G401 (cell line): ENCODE results near the gene GFRA1. TPM values are rescaled to one million over a fixed set of nuclear protein-coding genes. Genes with fewer than 3 reads are reported as not detected.

Experiments
- DNase-seq: peaks from one replicate; pipeline ENCODE4 v3.0.0-alpha.2; 2015; ENCODE audit warnings: low spot score
- in situ Hi-C: cut with HindIII; loops from 2 replicates; pipeline ENCODE4 v1.10.0; 2016; ENCODE audit warnings: low sequenced_read_pairs, mixed read lengths
- total RNA-seq: library from RNA; depleted of rRNA; stranded (reverse); fragments of >200 nt; shearing (Covaris generic); gene quantifications from 2 replicates; pipeline ENCODE4 v1.2.3, GENCODE V29; 2014

GFRA1 gene
- total RNA-seq, 1 experiment from 2014 or later, result 0.37 TPM

DNA sequence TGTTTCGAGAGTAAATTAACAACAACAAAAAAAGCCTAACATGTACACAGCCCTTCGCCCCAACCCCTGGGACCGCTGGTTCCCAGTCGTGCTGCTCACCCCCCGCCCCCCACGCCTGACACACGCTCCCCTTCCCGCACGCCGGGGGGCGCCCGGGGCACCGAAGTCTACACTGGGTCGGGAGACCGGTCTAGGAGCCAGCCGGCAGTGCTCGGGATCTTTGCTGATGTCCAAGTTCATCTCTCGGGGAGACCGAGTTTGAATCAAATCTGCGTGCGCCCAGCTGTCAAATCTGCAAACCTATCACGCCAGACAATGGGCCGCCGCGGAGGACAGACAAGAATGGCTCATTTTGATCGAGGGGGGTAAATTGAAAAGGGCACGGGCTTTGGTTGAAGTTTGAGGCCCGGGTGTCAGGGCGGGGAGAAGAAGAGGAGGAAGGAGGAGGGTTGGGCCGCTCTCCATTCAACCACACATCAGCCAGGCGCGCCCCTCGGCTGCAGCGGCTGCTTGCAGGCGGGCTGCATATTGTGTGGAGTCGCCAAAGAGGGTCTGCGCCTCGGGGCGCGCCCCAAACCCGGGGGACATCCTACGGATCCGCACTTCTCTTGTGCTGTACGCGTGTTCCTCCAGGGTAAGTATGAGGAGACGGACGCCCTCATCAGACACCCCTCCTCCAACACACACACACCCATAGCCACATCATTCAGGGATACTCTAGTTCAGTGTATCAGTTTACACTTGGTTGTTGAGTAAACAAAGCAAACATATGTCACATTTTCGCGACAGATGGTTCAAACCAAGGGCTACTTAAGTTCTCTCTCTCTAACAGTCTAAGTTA is 1.3 kb upstream of the GFRA1 start:
- in situ Hi-C loops, result no loop called here
- no peak for DNase-seq

DNA sequence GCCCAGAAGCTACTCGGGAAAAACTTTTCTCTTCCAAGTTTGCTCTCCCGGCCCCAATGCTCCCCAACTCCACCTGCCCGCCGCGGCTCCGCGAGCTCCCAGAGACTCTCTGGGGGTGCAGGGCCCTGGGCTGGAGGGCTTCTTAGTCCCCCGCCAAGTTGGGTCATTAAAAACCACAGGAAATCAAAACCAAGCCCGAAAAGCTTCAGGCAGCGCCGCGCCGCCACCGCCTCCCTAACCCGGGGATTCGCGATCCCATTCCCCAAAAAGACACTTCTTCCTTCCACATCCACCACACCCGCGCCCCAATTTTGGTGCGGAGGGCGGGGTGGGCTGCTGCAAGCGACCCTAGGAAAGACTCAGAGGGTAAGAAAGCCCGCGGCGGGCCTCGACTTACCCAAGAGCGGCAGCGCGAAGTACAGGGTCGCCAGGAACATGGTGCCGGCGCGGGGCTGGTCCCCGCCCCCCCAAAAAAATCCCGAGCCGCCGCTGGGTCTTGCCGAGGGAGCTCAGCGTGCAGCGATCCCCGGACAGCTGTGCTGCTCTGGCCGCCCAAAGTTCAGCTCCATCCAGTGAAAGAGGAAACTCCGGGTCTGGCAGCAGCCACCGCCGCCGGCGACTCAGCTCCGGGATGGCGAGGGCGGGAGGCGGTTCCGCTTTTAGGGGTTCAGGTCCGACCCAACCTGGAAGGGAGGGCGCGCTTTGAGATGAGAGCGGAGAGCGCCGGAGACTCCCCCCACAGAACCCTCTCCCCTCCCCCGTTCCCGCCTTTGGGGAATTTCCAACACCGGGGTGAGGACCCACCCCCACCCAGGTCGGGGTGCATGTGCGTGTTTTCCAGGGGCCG is 1.2 kb downstream of the GFRA1 start:
- in situ Hi-C loops, result no loop called here
- DNase-seq, result no peak

DNA sequence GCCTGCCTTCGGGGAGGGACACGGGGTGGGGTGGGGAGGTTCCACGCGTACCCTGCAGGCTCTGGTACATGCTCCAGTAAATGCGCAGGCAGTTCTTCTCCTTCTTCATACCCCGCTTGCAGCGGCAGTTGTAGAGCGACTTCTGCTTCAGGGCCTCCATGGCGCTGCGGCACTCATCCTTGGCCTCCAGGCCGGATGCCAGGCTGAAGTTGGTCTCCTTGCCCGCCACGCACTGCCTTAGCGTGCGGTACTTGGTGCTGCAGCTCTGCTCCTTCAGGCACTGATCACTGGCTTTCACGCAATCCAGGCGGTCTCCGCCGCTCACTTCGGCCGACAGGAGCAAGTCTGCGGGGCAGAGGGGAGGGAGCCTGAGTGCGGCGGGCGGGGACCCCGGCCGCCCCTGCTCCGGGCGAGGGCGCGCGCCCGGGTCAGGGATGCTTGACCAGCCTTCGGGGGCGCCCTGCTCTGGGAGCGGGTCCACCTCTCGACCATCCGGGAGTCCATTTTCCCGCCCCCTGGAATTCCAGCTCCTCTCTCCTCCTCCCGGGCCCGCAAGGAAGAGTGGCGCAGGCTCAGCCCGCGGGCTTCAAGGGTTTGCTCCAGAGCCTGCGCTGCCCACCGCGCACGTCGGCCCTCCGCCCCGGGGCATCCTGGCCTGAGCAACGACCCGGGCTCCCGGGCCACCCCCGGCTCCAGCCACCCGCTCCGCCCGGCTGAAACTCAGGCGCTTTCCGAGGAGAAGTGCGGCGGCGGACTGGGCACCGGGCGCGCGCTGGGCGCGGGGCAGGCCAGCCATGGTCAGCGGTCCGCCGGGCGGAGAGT is 2.0 kb downstream of the GFRA1 start:
- no peak for DNase-seq
- in situ Hi-C loops, result no loop called here

DNA sequence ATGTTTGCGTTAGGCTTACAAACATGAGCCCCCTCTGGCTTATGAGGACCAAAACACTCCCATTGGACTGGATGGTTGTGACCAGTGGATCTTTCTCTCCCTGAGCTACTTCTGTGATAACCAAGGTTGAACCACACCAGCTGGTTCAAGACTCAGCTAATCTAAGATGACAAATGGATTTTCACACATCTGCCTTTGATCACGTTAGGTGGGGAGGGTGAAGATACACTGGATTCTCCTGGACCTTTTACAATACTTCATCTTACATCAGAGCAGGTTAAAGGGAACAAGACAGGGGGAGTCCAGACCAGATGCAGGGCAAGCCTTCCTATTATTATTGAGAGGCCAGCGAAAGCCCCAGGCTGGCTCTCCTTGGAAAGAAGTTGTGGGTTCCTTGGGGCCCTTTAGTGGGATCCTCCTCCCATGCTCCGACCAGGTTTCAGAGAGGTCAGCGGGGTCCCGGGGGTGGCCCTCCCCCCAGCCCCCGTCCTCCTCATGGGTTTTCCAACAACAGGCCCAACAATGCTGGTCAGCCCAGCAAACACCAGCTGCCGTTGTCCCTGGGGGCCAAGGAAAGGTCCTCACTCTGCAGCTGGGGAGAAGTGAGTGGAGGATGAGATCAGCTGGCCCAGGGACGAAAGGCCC is 2.8 kb downstream of the GFRA1 start:
- in situ Hi-C loops, result no loop called here
- DNase-seq, result no peak

DNA sequence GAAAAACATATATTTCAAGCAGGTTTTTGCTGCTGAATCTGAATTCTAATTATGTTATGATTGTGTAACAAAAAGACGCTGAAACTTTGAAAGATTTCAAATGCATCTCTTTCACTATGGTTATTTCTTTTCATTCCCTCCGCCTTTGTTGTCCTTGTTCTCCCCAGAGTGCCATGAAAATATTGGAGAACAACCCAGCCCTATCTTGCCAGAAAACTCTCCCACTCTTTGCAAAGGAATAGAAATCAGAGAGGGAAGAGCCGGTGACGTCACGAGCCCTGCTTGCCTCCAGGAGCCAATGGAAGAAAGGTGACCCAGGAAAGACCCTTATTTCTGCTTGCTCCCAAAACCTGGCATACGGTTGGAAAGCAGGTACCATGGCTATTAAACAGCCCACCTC is 3.4 kb downstream of the GFRA1 start:
- in situ Hi-C loops, result no loop called here
- no peak for DNase-seq

DNA sequence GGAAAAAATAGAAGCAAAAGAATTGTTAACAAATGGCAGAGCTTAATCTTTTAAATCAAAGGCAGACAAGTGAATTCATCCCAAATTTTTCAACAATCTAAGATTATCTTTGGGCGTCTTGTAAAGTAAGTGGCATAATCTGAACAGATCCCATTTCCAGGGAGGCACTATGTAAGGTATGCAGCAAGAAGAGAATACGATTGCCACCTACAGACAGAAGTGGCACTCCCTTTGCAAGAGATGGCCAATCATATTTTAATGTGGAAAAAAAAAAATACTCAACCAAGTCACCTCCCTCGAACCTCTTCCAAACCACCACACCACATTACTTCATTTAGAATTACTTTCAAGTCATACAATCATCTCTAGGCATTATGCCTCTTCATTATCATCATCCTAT is 4.0 kb downstream of the GFRA1 start:
- no peak for DNase-seq
- in situ Hi-C loops, result no loop called here

DNA sequence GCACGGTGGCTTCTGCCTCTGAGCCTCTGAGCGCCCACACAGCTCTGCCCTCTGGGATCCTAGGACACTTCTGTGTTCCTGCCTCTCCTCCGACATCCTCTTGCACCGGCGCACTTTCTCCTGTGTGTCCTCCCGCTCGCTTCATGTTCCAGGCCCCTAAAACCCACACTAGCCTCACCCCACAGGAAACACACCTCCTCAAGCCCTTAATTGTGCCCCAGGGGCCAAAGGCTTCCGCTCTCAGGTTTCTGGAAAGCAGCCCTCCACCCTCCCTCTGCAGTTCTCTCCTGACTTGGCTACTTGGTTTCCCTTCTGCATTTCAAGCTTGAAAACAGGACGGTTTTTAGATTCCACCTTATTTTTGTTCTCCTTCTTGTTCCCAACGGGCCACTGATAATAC is 7.3 kb downstream of the GFRA1 start:
- DNase-seq, result no peak
- in situ Hi-C loops, result no loop called here

DNA sequence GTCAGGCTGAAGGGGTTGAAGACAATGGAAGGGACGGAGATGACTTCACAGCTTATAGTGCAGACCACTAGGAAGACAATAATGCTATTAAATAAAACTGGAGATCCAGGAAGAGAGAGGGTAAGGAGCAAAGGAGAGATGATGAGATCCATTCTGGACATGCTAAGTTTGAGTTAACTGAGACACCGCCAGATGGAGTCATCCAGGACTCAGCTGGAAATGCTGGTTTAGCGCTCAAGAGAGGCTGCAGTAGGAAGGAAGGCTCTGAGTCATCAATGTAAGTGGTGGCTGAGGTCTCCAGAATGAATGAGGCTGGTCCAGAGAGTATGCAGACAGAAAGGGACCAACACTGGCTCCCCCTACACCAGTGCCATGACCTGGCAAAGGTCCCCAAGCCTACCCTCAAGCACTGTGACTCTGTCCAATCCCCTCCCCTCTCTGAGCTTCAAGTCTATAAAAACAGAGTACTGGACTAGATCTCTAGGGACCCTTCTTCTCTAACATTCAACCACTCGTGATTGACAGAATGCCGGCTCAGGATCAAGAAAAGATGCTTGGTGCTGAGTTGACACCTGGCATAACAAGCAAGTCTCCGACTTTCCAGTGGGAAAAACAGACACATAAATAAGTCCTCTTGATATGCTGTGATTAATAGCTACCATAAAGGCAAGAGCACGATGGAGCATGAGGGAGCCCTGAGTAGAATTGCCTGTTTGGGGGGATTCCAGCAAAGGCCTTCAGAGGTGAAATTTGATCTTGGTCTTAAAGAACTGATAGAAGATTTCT is 8.9 kb downstream of the GFRA1 start:
- DNase-seq, result no peak
- in situ Hi-C loops, result no loop called here

DNA sequence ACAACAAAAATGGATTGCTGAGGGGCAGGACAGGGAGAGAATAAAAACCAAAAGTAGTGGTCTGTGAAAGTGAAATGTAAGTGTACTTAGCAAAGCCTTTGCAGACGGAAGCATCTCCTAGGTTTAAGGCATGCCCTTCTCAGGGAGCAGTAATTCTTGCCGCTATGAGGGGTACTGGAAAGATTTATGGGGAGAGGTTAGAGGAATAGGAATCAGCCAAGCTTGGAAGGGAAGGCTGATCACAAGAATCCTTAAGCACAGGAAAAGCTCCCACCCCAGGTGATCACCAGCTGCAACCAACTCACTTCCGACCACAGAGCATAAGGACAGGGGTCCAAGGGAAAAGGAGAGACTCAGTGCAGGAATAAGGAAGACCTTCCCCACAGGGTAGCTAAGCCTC is 10.3 kb downstream of the GFRA1 start:
- DNase-seq, result no peak
- in situ Hi-C loops, result no loop called here

DNA sequence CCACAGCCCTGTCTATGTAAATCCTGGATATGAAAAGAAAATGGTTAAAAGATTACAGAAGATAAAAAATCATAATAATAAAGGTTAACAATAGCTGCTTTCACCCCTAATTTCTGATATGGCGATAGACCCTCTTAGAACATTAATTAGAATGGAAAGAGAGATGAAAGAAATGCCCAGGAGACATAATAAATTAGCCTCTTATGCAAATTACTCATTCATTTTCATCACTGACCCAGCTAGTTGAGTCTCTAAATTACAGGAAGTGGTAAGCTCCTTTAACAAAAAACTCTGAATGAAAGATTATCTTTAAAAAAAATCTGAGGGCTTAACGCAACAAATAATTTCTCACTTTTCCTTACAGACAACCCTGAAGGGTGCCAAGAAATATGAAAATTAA is 12.4 kb downstream of the GFRA1 start:
- in situ Hi-C loops, result no loop called here
- no peak for DNase-seq

DNA sequence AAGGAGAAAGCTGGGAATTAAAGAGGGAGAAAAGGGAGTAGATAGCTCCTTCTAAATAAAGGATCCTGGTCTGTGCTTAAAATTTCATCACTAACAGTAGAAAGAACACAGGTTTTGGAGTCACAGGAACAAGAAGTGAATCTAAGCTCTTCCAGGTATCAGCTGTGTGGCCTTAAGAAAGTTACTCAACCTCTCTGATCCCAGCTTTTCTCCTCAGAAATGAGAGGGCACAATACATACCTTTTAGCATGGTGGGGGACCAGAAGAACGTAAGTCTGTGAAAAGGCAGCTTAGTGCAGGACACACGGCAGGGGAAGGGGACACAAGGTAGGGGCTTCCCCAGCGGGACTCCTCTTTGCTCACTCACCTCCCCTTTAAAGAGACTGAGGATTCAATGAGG is 13.4 kb downstream of the GFRA1 start:
- DNase-seq, result no peak

DNA sequence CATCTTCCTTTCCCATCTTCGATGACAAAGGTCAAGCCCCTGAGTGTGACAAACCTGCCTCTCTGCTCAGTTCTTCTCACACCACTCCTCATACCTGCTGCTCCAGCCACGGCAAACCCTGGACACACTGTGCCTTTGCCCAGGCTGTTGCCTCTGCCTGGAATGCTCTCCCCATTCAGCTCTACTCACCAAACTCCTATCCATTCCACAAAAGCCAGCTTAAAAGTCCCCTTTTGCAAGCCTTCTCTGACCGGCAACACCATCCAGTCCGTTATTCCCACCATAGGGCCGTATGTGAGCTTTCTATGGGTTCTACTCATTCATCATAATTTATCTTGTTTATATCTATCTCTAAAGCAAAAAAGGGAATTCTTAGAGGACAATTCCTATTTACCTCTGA is 15.2 kb downstream of the GFRA1 start:
- in situ Hi-C loops, result no loop called here
- no peak for DNase-seq

More for the DNA sequence above, 13.4 kb downstream of the GFRA1 start:
- in situ Hi-C loops, result no loop called here

DNA sequence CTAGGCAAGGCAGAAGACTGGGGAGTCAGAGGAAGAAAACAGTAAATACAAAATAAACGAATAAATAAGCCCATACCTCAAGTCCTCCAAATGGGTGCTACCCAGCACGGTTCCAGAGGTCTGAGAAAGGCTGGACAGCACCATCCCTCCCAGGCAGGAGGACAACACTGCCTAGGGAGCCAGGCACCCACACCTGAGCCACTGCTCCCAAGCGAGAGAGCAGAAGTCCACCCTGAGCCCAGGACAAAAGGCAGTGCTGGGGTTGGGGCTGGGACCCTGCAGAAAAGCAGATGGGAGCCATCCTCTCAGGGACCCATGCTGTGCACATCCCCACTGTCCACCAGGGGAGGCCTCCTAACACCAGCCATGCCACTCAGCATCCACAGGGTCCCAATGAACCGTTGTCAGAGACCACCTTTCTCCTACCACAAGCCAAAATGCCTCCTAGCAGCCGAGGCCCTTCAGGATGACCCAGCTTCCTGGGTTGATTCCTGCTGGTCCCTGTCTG is 16.2 kb downstream of the GFRA1 start:
- in situ Hi-C loops, result no loop called here
- no peak for DNase-seq

DNA sequence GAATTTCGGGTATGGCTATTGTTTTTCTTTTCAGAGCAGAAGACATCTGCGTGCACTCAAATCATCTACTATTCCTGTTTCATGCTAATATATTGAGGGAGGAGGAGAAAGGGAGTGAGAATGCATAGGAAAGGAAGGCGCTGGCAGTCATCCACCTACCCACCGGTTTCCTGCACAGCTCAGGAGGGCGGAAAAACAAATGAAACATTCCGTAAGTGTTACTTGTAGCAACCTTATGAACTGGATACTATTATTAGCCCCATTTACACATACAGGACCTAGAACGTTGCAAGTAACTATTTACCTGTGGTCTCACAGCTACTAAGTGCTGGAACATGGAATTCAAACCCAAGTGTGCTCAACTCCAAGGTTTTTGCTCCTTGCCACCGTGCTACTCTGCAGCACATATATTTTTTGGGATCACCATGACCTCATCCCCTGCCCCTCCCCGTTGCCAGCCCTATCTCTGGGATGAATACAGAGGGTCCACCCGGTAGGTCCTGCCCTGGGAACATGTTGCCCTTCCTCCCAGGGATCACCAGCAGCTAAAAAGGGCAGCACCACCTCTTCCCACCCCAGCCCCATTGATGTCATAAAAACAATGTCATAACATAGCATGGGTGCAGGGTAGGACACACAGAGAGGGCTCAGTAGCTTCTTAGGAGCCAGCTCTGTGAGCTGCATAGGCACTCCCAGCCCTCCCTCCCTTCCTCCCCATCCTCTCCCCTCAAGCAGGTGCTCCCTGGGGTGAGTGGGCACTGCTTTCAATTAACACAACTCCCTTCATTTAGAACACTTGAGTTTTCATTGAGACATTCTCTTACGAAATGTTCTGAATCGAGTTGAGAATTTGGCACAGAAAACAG is 16.9 kb downstream of the GFRA1 start:
- in situ Hi-C loops, result no loop called here
- DNase-seq, result no peak

DNA sequence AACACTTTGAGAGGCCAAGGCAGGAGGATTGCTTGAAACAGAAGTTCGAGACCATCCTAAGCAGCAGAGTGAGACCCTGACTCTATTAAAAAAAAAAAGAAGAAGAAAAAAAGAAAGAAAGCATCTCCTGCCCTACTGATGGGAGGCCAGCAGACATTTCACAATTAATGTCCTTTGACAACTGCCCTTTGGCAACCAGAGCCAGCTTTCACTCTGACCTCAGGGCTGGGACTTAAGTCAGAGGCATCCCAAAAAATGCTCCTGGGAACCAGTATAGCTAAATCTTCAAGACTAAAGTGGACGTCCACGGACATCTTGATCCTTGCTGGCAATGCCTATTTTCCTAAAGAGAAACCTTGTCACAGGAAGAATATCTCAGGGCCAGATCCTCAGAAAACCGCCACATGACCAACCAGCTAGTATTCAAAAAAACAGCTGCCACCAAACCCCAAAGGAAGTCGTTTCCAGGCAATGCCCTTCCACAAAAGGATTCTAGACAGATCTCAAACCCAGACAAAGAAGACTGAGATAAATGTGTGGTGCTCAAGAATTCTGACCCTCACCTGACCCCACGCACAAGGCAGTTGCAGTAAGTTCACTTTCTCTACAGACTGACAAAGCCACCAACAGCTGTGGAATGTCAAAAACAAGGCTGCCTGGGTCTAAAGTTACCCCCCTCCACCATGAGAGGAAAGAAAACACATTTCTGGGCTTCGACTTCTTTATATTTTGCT is 18.4 kb downstream of the GFRA1 start:
- no peak for DNase-seq
- in situ Hi-C loops, result no loop called here

DNA sequence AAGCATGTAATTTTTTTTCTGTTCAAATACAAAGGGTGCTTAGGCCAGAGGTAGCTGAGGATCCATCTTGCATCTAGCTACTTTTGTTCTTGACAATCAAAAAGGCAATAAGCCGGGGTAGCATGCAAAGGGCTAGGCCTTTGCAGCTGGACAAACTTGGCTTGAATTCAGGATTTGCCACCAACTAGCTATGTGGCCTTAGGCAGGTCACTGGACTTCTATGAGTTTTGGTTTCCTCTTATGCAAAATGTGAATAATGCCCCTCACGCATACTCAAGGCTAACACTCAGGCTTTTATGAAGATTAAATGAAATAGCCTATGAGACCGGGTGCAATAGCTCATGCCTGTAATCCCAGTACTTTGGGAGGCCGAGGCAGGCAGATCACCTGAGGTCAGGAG is 19.3 kb downstream of the GFRA1 start:
- in situ Hi-C loops, result no loop called here

More for the DNA sequence above, 19.3 kb downstream of the GFRA1 start:
- no peak for DNase-seq
